ENCODE results near the gene MS4A3. TPM values are rescaled to one million over a fixed set of nuclear protein-coding genes. Genes with fewer than 3 reads are reported as not detected.
A peak's percentile ranks its signal among the peaks of the same experiment; 100 is the strongest.

Gene MS4A3
- total RNA-seq, 2 experiments from 2014 or later, result not detected

GRCh38 chr11:60059052-60059451 lies 2.6 kb downstream of the MS4A3 start:
- CTCF ChIA-PET (ENCODE audit: unreplicated experiment), result no interaction called here
- no TSS peak for BruUV-seq (replicated peaks)
- TF ChIP-seq CTCF (conservative IDR thresholded peaks at IDR 0.05; ENCODE audit: low read length) (no peak), EZH2phosphoT487 (IDR thresholded peaks at IDR 0.05; ENCODE audit: borderline replicate concordance, low read depth, low read length) (no peak)
- no peaks in the 10 kb centered on the region for H4K20me1 ChIP-seq (ENCODE audit: insufficient read depth, low read length)
- H3K4me2 ChIP-seq (ENCODE audit: low read length), result no peak overlapping the region
- intact Hi-C loops (cut with micrococcal nuclease; ENCODE audit: unreplicated experiment), result no loop called here
- no peaks in the 10 kb centered on the region for H3K36me3 ChIP-seq (ENCODE audit: insufficient read depth, low read length)
- no peak for DNase-seq (ENCODE audit: low spot score)
- no peak overlapping the region for H2AFZ ChIP-seq (ENCODE audit: low read length)
- no peaks in the 10 kb centered on the region for H3K9me2 ChIP-seq (ENCODE audit: insufficient read depth, low read length)
- POLR2A ChIA-PET, result no interaction called here
- H3K79me2 ChIP-seq (ENCODE audit: insufficient read depth, low read depth, low read length), result no peaks in the 10 kb centered on the region
- no peaks in the 10 kb centered on the region for H3K4me1 ChIP-seq (ENCODE audit: insufficient read depth, low read length, poor library complexity, severe bottlenecking)
- H3K4me3 ChIP-seq (ENCODE audit: low read depth, low read length, poor library complexity, severe bottlenecking), result no peak overlapping the region
- H3K9me3 ChIP-seq (ENCODE audit: low read length), result no peaks in the 10 kb centered on the region
- no peak overlapping the region for H3K27ac ChIP-seq (ENCODE audit: low read depth, low read length, poor library complexity, severe bottlenecking)

GRCh38 chr11:60059521-60060240 lies 3.2 kb downstream of the MS4A3 start:
- no peaks in the 10 kb centered on the region for H3K4me1 ChIP-seq (ENCODE audit: insufficient read depth, low read length, poor library complexity, severe bottlenecking)
- H2AFZ ChIP-seq (ENCODE audit: low read length), result no peak overlapping the region
- BruUV-seq (replicated peaks), result no TSS peak
- no peak for DNase-seq (ENCODE audit: low spot score)
- ChIA-PET CTCF (ENCODE audit: unreplicated experiment) (no interaction called here), POLR2A (no interaction called here)
- H3K4me3 ChIP-seq (ENCODE audit: low read depth, low read length, poor library complexity, severe bottlenecking), result no peak overlapping the region
- H3K4me2 ChIP-seq (ENCODE audit: low read length), result no peak overlapping the region
- TF ChIP-seq EZH2phosphoT487 (IDR thresholded peaks at IDR 0.05; ENCODE audit: borderline replicate concordance, low read depth, low read length) (no peak), CTCF (conservative IDR thresholded peaks at IDR 0.05; ENCODE audit: low read length) (no peak)
- H3K79me2 ChIP-seq (ENCODE audit: insufficient read depth, low read depth, low read length), result no peaks in the 10 kb centered on the region
- no peak overlapping the region for H3K27ac ChIP-seq (ENCODE audit: low read depth, low read length, poor library complexity, severe bottlenecking)
- no peaks in the 10 kb centered on the region for H3K36me3 ChIP-seq (ENCODE audit: insufficient read depth, low read length)
- intact Hi-C loops (cut with micrococcal nuclease; ENCODE audit: unreplicated experiment), result no loop called here
- no peaks in the 10 kb centered on the region for H3K9me3 ChIP-seq (ENCODE audit: low read length)
- H3K9me2 ChIP-seq (ENCODE audit: insufficient read depth, low read length), result no peaks in the 10 kb centered on the region
- H4K20me1 ChIP-seq (ENCODE audit: insufficient read depth, low read length), result no peaks in the 10 kb centered on the region

GRCh38 chr11:60064111-60064510 lies 7.6 kb downstream of the MS4A3 start:
- Histone ChIP-seq H3K27ac (ENCODE audit: low read depth, low read length, poor library complexity, severe bottlenecking) (no peak overlapping the region), H2AFZ (ENCODE audit: low read length) (no peak overlapping the region), H3K9me2 (ENCODE audit: insufficient read depth, low read length) (no peaks in the 10 kb centered on the region), H3K4me1 (ENCODE audit: insufficient read depth, low read length, poor library complexity, severe bottlenecking) (no peaks in the 10 kb centered on the region), H3K4me2 (ENCODE audit: low read length) (no peak overlapping the region), H3K79me2 (ENCODE audit: insufficient read depth, low read depth, low read length) (no peaks in the 10 kb centered on the region), H4K20me1 (ENCODE audit: insufficient read depth, low read length) (no peaks in the 10 kb centered on the region), H3K36me3 (ENCODE audit: insufficient read depth, low read length) (no peaks in the 10 kb centered on the region), H3K9me3 (ENCODE audit: low read length) (no peaks in the 10 kb centered on the region), H3K4me3 (ENCODE audit: low read depth, low read length, poor library complexity, severe bottlenecking) (no peak overlapping the region)
- ChIA-PET POLR2A (no interaction called here), CTCF (ENCODE audit: unreplicated experiment) (no interaction called here)
- BruUV-seq (replicated peaks), result no TSS peak
- intact Hi-C loops (cut with micrococcal nuclease; ENCODE audit: unreplicated experiment), result no loop called here
- peak; percentile 3 for DNase-seq (ENCODE audit: low spot score)
- TF ChIP-seq EZH2phosphoT487 (IDR thresholded peaks at IDR 0.05; ENCODE audit: borderline replicate concordance, low read depth, low read length), result no peak
- TF ChIP-seq CTCF (conservative IDR thresholded peaks at IDR 0.05; ENCODE audit: low read length), result no peak
